T1000 (cell line): ENCODE data around the gene THUMPD1.
"Not testable (repeated sequence)": the region's sequence is repeated elsewhere in the genome, so short reads cannot be mapped to it uniquely, and the experiment has no call there.

Source experiments
- DNase-seq: peaks from one replicate; lab custom pipeline; 2025; ENCODE audit warnings: mixed read lengths; lab: John Stamatoyannopoulos, UW

Gene THUMPD1

DNA sequence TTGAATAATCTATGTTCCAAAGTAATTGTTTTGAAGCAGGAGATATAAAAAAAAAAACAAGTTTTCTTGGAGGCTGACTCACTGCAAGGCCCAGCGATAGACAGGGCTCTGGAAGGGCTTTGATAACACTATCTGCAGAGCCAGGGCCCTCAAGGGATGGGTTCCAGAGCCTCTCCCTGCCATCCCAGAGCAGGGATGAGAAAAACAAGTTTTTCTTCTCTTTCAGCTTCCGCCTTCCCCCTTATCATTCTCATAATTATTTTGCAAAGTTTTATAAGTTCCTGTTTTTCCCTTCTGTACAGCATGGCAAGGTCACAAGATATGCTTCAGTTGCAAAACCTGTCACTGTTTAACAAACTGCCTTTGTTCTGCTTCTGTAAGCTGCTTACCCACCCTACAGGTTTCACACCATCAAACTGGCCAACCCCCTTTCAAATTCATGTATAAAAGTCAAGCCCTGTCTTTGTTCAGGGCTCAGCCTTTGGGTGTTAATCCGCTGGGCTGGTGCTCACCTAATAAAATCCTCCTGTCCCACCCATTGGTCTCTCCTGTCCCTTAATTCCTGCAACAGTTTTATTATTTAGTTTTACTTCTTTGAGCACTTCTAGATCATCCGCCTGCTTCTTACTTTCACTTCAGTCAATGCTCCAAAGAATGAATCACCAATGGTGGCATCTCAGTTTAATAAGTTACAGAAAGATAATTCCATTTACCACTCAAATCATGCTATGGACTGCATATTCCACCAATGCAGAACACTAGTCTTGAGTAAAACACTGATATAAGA is 5.6 kb upstream of the THUMPD1 start:
- DNase-seq = no peak

GRCh38 chr16:20746461-20746860 is 4.8 kb upstream of the THUMPD1 start:
- DNase-seq = no peak

DNA sequence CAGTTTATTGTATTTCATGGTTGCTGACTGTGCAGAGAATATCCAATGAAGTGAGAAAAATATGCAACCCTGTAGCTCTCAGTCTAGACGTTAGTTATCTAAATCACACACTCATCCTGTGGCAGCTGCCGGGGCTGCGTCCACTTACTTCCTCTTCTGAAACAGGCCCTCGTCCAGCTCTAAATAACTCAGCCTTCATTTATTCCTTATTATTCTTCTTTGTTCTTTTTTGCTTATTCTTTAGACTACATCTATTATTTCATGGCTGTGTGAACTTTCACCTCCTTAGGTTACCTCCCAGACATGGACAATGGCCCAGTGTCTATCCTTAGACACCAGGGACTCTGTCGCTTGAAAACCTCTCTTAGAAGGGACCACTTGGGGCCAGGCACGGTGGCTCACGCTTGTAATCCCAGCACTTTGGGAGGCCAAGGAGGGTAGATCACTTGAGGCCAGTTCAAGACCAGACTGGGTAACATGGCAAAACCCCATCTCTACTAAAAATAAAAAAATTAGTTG is 3.4 kb upstream of the THUMPD1 start:
- DNase-seq = no peak

DNA sequence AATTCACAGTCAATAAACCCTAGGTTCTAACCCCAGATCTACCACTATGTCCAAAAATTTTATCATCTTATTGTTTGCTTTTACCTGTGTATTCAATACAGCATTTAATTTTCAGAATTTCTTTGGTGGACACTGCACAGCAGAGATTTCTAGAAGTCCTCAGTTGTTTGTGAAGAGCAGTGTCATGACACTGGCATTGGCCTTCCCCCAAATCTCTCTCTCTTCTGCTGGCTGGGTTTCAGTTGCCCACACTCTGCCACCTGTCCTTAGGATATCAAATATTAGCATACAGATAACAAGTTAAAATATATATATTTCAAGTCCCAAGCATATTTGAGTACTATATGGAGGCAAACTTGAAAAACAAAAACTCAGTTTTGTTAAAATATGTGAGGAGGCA is 2.0 kb upstream of the THUMPD1 start:
- no peak for DNase-seq

GRCh38 chr16:20740901-20741521 is 607 bp downstream of the THUMPD1 start:
- peak; percentile 72 for DNase-seq

DNA sequence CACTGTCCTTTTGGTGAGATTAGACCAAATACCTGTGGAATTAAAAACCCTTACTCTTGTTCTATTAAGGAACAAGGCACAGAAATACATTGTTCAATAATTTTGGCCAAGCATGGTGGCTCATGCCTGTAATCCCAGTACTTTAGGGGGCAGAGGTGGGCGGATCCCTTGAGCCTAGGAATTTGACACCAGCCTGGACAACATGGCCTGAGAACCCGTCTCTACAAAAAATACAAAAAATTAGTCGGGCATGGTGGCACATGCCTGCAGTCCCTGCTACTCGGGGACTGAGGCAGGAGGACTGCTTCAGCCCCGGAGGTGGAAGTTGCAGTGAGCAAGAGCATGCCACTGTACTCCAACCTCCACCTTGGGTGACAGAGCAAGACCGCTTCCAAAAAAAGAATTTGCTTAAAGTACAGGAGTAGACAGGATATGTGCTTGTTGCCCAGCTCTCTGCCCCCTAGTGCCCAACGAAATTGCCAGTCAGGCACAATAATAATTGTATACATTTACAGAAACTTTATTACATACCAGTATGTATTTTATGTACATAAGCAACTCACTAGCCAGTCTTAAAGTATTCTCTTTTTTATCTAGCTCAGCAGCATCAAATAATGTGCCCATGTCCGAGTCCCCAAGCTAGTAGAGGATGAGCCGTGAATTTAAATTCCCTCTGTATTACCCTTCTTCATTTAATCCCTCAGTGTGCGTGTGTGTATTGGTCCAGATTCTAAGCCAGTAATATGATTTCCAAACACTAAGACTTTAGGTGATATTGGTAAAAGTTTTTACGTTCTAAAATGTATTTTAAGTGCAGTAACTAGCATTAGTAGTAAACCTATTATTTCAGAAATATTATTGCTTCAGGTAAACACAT is 1.4 kb downstream of the THUMPD1 start:
- no peak for DNase-seq

DNA sequence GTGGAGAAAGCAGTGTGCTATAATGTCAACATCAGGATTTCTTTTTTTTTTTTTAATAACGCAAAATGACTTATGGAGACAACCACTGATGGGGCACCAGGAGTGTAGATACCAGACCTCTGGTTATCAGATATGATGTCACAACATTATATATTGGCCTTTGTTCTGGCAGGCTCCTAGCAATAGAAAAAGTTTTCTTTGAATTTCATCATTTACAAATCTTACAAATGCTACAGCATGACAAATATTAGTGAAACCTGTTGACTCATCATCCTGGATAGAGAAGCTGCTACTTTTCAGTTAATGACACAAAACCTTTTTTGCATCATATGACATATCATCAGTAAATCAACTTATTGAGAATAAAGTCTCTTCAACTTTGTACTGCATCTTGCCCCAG is 6.1 kb downstream of the THUMPD1 start:
- DNase-seq = no peak

DNA sequence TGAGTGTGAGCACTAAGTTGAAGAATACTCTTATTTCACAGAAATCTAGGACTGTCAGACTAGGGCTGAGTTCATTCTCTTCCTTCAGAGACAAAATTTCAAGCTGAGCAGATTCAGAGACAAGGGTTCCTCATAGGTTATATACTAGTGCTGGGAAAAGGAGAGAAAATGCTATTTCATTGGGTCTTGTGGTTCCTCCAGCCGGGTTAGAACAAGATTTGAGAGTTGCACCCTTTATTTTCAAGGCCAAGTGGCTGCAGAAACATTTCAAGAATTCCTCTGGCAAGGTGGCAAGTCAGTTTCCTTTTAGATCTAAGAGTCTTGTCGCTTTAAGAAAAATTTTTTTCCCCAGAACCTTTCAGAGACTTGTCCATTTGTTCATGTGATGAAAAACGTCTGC is 6.8 kb downstream of the THUMPD1 start:
- no peak for DNase-seq

DNA sequence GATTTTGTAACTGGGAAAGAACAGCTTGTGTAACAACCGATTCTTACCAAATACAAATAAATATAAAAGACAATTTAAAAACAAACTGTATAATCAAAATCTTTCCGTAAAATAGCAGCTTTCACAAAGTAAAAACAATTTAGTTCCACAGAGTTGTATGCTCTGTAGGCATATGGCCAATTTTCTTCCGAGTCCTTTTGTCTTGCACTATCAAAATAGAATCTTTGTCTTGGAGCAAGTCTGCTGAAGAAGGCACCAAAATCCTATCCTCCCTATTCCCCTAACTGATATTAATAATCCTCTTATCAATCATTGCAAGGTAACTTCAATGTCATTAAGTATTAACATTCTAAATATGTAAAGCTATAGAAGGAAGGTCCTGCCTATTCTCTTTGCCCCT is 7.6 kb downstream of the THUMPD1 start:
- no peak for DNase-seq

DNA sequence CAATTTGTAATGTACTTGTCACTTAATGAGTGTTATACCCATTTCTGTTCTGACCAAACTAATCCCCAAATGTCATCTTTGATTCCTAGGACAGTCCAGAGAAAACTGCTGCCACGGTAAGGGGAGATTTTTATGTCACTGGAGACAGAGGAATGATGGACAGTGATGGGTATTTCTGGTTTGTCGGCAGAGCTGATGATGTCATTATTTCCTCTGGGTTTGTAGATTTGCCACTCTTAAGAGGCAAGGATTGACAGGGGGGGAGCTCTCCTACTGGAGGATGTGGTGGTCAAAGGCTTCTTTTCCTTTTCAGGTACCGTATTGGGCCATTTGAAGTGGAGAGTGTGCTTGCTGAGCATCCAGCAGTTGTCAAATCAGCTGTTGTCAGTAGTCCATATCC is 12.5 kb downstream of the THUMPD1 start:
- DNase-seq = no peak

- no peak for DNase-seq
These were observed 14.4 kb downstream of the THUMPD1 start for GRCh38 chr16:20727181-20727580.

DNA sequence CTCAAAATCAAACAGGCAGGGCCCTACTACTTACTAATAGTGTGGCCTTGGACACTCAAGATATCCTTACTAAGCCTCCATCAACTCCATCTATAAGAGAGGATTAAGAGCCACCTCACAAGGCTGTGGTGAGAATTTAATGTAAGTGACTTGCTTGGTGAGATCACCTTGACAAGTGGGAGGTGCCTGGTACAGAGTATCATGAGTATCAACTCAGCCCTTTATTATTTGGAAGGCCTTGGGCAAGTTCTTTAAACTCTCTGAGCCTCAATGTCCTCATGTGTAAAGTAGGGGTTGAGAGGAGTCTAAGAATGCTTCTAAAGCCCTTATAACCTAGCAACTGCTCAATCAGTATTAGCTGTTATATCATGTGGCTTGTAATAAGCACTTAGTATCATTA is 15.0 kb downstream of the THUMPD1 start:
- no peak for DNase-seq

- DNase-seq = no peak
These were observed 21.4 kb downstream of the THUMPD1 start for GRCh38 chr16:20720251-20720650.

- not testable (repeated sequence) for DNase-seq
These were observed 23.9 kb downstream of the THUMPD1 start for GRCh38 chr16:20717718-20718117.

DNA sequence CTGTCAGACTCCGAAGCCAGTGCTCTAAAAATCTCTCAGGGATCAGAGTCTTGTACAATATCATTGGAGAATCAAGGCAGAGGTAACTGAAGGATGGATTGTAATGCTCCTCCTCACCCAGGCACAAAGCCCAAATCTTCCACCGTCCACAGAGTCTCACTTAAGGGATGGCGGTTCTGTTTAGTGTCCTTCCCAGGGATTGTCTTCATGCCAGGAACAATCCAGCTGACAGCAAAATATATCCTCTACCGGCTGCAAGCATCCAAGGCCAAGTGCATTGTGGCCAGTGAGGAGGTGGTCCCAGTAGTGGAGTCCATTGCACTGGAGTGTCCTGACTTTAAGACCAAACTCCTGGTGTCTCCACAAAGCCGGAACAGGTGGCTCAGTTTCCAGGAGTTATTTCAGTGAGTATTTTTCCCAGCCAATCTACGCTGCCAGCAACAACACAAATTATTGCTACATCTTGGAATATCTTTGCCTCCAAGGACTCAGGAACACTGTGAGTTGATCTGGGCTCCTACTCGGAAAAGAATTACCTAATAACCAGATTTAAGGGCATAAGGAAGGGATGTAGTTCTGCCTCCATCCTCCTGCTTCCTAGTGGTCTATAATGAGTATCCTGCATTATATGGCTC is 30.2 kb downstream of the THUMPD1 start:
- no peak for DNase-seq

DNA sequence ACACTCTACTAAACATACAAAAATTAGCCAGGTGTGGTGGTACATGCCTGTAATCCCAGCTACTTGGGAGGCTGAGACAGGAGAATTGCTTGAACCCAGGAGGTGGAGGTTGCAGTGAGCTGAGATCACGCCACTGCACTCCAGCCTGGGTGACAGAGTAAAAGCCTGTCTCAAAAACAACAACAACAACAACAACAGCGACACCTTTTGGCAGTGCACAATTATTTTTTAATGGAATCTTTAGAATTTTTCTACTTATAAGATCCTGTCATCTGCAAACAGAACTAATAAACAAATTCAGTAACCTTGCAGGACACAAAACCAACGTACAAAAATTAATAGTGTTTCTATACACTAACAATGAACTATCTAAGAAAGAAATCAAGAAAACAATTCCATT is 33.5 kb downstream of the THUMPD1 start:
- not testable (repeated sequence) for DNase-seq

DNA sequence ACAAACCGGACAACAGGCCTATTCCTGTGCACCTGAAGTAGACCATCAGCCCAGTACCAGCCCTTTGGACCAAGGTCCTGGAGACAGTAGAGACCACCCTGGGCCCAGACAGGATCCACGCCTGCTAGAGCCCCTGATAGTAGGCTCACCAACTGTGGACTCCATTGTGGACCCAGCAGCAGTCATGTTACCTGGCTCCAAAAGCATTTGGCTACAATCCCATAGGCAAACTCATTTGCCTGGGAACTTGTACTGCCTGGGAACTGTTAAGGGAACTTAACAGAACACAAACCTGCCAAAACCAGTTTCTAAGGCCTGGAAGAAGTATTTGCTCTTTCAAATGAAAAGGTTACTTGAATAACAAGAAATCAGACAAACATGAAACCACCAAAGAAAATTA is 34.2 kb downstream of the THUMPD1 start:
- no peak for DNase-seq

GRCh38 chr16:20705972-20706371 is 35.6 kb downstream of the THUMPD1 start:
- not testable (repeated sequence) for DNase-seq

DNA sequence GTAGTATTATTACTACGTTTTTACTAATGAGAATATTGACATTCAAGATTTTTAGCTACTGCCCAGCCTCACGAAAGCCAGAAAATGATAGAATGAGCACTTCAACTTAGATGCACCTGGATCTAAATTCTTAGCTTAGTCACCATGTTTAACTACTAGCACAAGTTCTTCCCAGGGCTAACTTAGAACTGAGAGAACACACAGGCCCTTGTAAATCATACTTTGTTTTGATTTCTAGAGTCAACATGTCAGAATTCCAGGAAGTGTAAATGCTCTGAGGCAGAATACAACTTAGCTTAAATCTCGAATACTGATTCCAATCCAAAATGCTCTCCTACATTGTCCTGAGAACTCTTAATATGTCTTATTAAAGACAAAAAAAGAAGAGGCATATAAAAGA is 37.3 kb downstream of the THUMPD1 start:
- DNase-seq = no peak

GRCh38 chr16:20701692-20702091 is 39.9 kb downstream of the THUMPD1 start:
- DNase-seq = not testable (repeated sequence)

DNA sequence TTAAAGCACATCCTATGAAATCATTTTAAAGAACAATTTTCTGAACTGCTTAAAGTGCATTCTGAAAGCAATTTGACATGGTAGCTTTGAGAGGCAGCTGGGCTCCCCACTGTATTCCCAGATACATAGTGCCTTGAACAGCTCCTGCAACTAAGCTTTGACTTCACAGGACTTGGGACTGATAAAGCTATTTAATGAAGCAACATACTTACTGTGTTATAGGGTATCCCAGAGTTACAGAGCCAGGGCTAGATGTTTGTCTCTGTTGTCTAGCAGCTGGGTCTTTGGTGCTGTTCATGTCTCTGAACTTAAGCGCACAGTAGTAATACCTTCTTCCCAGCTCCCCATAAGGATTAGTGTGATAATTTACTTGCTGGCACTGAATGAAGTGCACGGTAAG is 45.0 kb downstream of the THUMPD1 start:
- DNase-seq = no peak

DNA sequence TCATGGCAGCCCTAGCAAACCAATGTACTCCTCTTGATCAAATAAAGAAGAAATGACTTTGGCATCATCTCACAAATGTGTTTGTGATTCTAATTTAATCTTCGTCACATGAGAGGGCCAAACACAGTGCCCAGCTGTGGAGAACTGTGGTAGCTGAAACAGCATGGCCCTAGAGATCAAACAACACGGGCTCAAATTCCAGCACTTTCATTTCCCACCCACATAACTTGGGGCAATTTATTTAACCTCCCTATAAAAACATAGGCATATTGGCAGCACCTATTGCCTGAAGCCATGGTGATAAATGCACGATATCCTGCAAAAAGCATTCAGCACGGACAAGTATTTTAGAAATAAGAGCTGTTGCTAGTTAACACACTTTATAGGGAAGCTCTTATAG is 46.6 kb downstream of the THUMPD1 start:
- DNase-seq = no peak
